OCI-LY7 (cell line): ENCODE measurements around the gene ADCY1.

ENCODE experiments used
- EZH2phosphoT487 ChIP-seq: fragments of 200-600 bp; sonication (generic); IDR thresholded peaks from 2 replicates; pipeline ENCODE4 v1.6.1; 2018; ENCODE audit warnings: low read depth, borderline replicate concordance, mild to moderate bottlenecking, mixed run types, antibody characterized with exemption, low read length, moderate library complexity, mixed read lengths
- TF ChIP-seq, protein P1 (sequence below): fragments of 200-600 bp; sonication (generic); conservative IDR thresholded peaks from 2 replicates; pipeline ENCODE4 v1.5.1; 2014; ENCODE audit warnings: mild to moderate bottlenecking, antibody characterized with exemption, low read length, moderate library complexity, mixed read lengths

DNA sequence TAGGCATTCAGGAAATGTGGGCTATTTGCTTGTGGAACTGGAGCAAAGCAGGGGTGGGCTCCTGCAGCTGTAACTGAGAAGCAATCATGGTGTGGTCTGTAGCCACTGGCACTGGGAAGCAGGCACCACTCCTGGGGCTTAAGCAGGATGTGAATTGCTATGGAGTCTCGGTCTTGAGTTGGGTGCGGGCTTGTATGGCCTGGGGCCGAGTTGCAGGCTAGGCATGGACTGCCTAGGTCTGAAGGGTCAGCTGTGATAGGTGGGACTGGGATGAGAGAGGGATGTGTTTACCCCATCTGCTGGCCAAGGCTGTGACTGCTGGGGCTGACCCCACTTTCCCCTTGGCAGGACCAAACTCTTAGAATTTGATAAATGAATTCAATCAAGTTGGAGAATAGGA is 43.0 kb downstream of the ADCY1 start:
- TF ChIP-seq, protein P1, sequence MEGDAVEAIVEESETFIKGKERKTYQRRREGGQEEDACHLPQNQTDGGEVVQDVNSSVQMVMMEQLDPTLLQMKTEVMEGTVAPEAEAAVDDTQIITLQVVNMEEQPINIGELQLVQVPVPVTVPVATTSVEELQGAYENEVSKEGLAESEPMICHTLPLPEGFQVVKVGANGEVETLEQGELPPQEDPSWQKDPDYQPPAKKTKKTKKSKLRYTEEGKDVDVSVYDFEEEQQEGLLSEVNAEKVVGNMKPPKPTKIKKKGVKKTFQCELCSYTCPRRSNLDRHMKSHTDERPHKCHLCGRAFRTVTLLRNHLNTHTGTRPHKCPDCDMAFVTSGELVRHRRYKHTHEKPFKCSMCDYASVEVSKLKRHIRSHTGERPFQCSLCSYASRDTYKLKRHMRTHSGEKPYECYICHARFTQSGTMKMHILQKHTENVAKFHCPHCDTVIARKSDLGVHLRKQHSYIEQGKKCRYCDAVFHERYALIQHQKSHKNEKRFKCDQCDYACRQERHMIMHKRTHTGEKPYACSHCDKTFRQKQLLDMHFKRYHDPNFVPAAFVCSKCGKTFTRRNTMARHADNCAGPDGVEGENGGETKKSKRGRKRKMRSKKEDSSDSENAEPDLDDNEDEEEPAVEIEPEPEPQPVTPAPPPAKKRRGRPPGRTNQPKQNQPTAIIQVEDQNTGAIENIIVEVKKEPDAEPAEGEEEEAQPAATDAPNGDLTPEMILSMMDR, result no peak
- no peak for TF ChIP-seq EZH2phosphoT487
